Measurements from ENCODE around the gene ZFHX3. TPM values are rescaled to one million over a fixed set of nuclear protein-coding genes. Genes with fewer than 3 reads are reported as not detected.

The ZFHX3 gene
- total RNA-seq, 1 experiment from 2014 or later: 1.5 TPM

- no peak overlapping the region for H3K18ac ChIP-seq (ENCODE audit: insufficient read length, low read depth, low read length)
- H4K20me1 ChIP-seq (ENCODE audit: control insufficient read depth, insufficient read depth, insufficient read length): no peaks in the 10 kb centered on the region
- H3K79me2 ChIP-seq (ENCODE audit: insufficient read depth, low read length): no peaks in the 10 kb centered on the region
- no peak overlapping the region for H3K9ac ChIP-seq (ENCODE audit: extremely low read depth, insufficient read length, low read length)
- no peak overlapping the region for H4K8ac ChIP-seq (replicated peaks; ENCODE audit: insufficient read length, low read depth, low read length)
- H2BK12ac ChIP-seq (ENCODE audit: insufficient read length, low read depth, low read length): no peak overlapping the region
- H3T11ph ChIP-seq (ENCODE audit: low read length): no peak overlapping the region
- Mint-ChIP-seq H3K4me1 (peaks cover 0 to 3% of the 10 kb centered on the region in 2 experiments; a peak in 1 of 4 replicates), H3K27me3 (ENCODE audit: low read depth) (peaks cover 24% of the 10 kb centered on the region), H3K36me3 (ENCODE audit: insufficient read depth in 1 of 3, low read depth in 3 of 3) (no peaks in the 10 kb centered on the region; a peak in 2 of 7 replicates), H3K9me3 (peaks cover 5% of the 10 kb centered on the region in 2 experiments; a peak in 2 of 5 replicates), H3K27ac (no peak overlapping the region), H3K4me3 (no peak overlapping the region)
- no peak overlapping the region for H2AFZ ChIP-seq (ENCODE audit: low read length)
- no peak overlapping the region for H2BK5ac ChIP-seq (ENCODE audit: insufficient read length, low read length)
- no peaks in the 10 kb centered on the region for H3K9me3 ChIP-seq (ENCODE audit: control insufficient read depth, low read depth, low read length)
- DNase-seq: no peak
- H3K23me2 ChIP-seq (ENCODE audit: insufficient read length, low read depth, low read length, poor library complexity, severe bottlenecking): no peaks in the 10 kb centered on the region
- H2BK120ac ChIP-seq (ENCODE audit: low read depth, low read length, poor library complexity, severe bottlenecking): no peak overlapping the region
- no peak overlapping the region for H3K14ac ChIP-seq (ENCODE audit: insufficient read depth, low read length)
- no peak overlapping the region for H2BK20ac ChIP-seq (ENCODE audit: low read depth, low read length, poor library complexity, severe bottlenecking)
- H3K4ac ChIP-seq (ENCODE audit: low read depth, low read length): no peak overlapping the region
- H4K5ac ChIP-seq (ENCODE audit: insufficient read length, low read depth, low read length): no peak overlapping the region
- H2AK5ac ChIP-seq (ENCODE audit: insufficient read length, low read length): no peak overlapping the region
- WGBS (ENCODE audit: extremely low coverage, insufficient read length, low lambda C conversion rate): no CpG with 5 or more reads among the region's 3 CpGs
- no peak overlapping the region for H2BK15ac ChIP-seq (ENCODE audit: low read depth, low read length)
- H4K91ac ChIP-seq (ENCODE audit: insufficient read length, low read depth, low read length): no peak overlapping the region
- no peak overlapping the region for H3K23ac ChIP-seq (ENCODE audit: insufficient read length, low read depth, low read length)
- H3K4me1 ChIP-seq (ENCODE audit: insufficient read depth, low read length): no peaks in the 10 kb centered on the region
- no peak overlapping the region for H3K56ac ChIP-seq (ENCODE audit: insufficient read length, low read depth, low read length)
- no peak for TF ChIP-seq CTCF (conservative IDR thresholded peaks at IDR 0.05)
- no peaks in the 10 kb centered on the region for H3K27me3 ChIP-seq (ENCODE audit: insufficient read depth, low read length)
- no peak overlapping the region for H3K27ac ChIP-seq (ENCODE audit: insufficient read length, low read depth, low read length)
- H3K79me1 ChIP-seq (ENCODE audit: insufficient read depth, low read depth, low read length, poor library complexity, severe bottlenecking): no peaks in the 10 kb centered on the region
- no peak overlapping the region for H3K4me2 ChIP-seq (ENCODE audit: insufficient read depth, insufficient read length, low read length)
Observed at GRCh38 chr16:73089420-73089819, 41.5 kb upstream of the ZFHX3 start.

All from H9 (cell line).